Measurements from ENCODE around the gene ATG101. TPM values are rescaled to one million over a fixed set of nuclear protein-coding genes. Genes with fewer than 3 reads are reported as not detected.

ATG101 gene
- polyA plus RNA-seq, 1 donor from 2014 or later = 25.4 TPM

- peak overlapping the region in 3 of 4 donors; percentile 55 to 73 (median 67) for H3K4me3 Mint-ChIP-seq
- H3K27me3 Mint-ChIP-seq = peaks cover 4% of the 10 kb centered on the region
- no peaks in the 10 kb centered on the region for H3K36me3 Mint-ChIP-seq
- H3K4me1 Mint-ChIP-seq = peaks cover 20 to 37% (median 30%) of the 10 kb centered on the region in 3 donors
- no peaks in the 10 kb centered on the region for H3K9me3 Mint-ChIP-seq
- H3K27ac Mint-ChIP-seq = peak overlapping the region; percentile 68 to 87 (median 87)
These were observed 49.8 kb downstream of the ATG101 start for GRCh38 chr12:52119398-52120254.

- Mint-ChIP-seq H3K27me3 (peaks cover 9% of the 10 kb centered on the region), H3K4me3 (peak overlapping the region in 2 of 4 donors; percentile 7 to 57), H3K9me3 (no peaks in the 10 kb centered on the region), H3K27ac (peak overlapping the region; percentile 47 to 87 (median 79)), H3K4me1 (peaks cover 20 to 37% (median 30%) of the 10 kb centered on the region in 3 donors), H3K36me3 (no peaks in the 10 kb centered on the region)
These were observed 51.4 kb downstream of the ATG101 start for GRCh38 chr12:52120951-52121823.

GRCh38 chr12:52121824-52122539 is 52.2 kb downstream of the ATG101 start:
- peak overlapping the region; percentile 47 to 79 (median 74) for H3K27ac Mint-ChIP-seq
- H3K9me3 Mint-ChIP-seq = no peaks in the 10 kb centered on the region
- peak overlapping the region in 2 of 4 donors; percentile 7 to 57 for H3K4me3 Mint-ChIP-seq
- peaks cover 13% of the 10 kb centered on the region for H3K27me3 Mint-ChIP-seq
- no peaks in the 10 kb centered on the region for H3K36me3 Mint-ChIP-seq
- H3K4me1 Mint-ChIP-seq = peaks cover 14 to 30% (median 24%) of the 10 kb centered on the region in 3 donors

GRCh38 chr12:52122540-52122871 is 52.7 kb downstream of the ATG101 start:
- no peaks in the 10 kb centered on the region for H3K9me3 Mint-ChIP-seq
- no peak overlapping the region for H3K4me3 Mint-ChIP-seq
- H3K36me3 Mint-ChIP-seq = no peaks in the 10 kb centered on the region
- H3K27ac Mint-ChIP-seq = peak overlapping the region in 1 of 3 donors; percentile 74
- peaks cover 14% of the 10 kb centered on the region for H3K27me3 Mint-ChIP-seq
- H3K4me1 Mint-ChIP-seq = peaks cover 14 to 29% (median 21%) of the 10 kb centered on the region in 3 donors

GRCh38 chr12:52122904-52123303 is 53.1 kb downstream of the ATG101 start:
- H3K4me3 Mint-ChIP-seq = no peak overlapping the region
- peaks cover 14% of the 10 kb centered on the region for H3K27me3 Mint-ChIP-seq
- H3K36me3 Mint-ChIP-seq = no peaks in the 10 kb centered on the region
- H3K4me1 Mint-ChIP-seq = peaks cover 14 to 25% (median 17%) of the 10 kb centered on the region in 3 donors
- H3K27ac Mint-ChIP-seq = no peak overlapping the region
- no peaks in the 10 kb centered on the region for H3K9me3 Mint-ChIP-seq

- Mint-ChIP-seq H3K27me3 (peaks cover 17% of the 10 kb centered on the region), H3K9me3 (no peaks in the 10 kb centered on the region), H3K4me3 (peak overlapping the region in 1 of 4 donors; percentile 22), H3K36me3 (no peaks in the 10 kb centered on the region), H3K4me1 (peaks cover 9 to 17% (median 10%) of the 10 kb centered on the region in 3 donors), H3K27ac (peak overlapping the region in 1 of 3 donors; percentile 57)
These were observed 53.9 kb downstream of the ATG101 start for GRCh38 chr12:52123487-52124186.

GRCh38 chr12:52125476-52125900 is 55.7 kb downstream of the ATG101 start:
- Mint-ChIP-seq H3K9me3 (no peaks in the 10 kb centered on the region), H3K4me1 (peaks cover 0 to 3% (median 2%) of the 10 kb centered on the region in 3 donors), H3K4me3 (no peak overlapping the region), H3K36me3 (no peaks in the 10 kb centered on the region), H3K27me3 (peaks cover 19% of the 10 kb centered on the region), H3K27ac (no peak overlapping the region)

GRCh38 chr12:52126050-52126604 is 56.3 kb downstream of the ATG101 start:
- Mint-ChIP-seq H3K27me3 (peaks cover 19% of the 10 kb centered on the region), H3K27ac (no peak overlapping the region), H3K9me3 (no peaks in the 10 kb centered on the region), H3K36me3 (no peaks in the 10 kb centered on the region), H3K4me3 (no peak overlapping the region), H3K4me1 (peaks cover 0 to 3% (median 2%) of the 10 kb centered on the region in 3 donors)

Other genes with a start within 250 kb of the ATG101 start
- not detected for gene FIGNL2, start 221.3 kb upstream of the ATG101 start, polyA plus RNA-seq
- gene ANKRD33, start 181.9 kb upstream of the ATG101 start, polyA plus RNA-seq = not detected
- gene ACVRL1, start 162.5 kb upstream of the ATG101 start, polyA plus RNA-seq = not detected
- gene ACVR1B, start 118.3 kb upstream of the ATG101 start, polyA plus RNA-seq = 0.90 TPM
- 6.4 TPM for gene TAMALIN, start 63.0 kb upstream of the ATG101 start, polyA plus RNA-seq
- 9.3 TPM for gene NR4A1, start 18.5 kb upstream of the ATG101 start, polyA plus RNA-seq
- gene SMIM41, start 9.7 kb downstream of the ATG101 start, polyA plus RNA-seq = not detected
- not detected for gene KRT80, start 122.0 kb downstream of the ATG101 start, polyA plus RNA-seq
- gene KRT7, start 163.3 kb downstream of the ATG101 start, polyA plus RNA-seq = not detected
- gene KRT86, start 204.7 kb downstream of the ATG101 start, polyA plus RNA-seq = not detected
- not detected for gene KRT81, start 221.6 kb downstream of the ATG101 start, polyA plus RNA-seq